Panc1 (cell line): ENCODE measurements around the gene VWA5B1. TPM values are rescaled to one million over a fixed set of nuclear protein-coding genes. Genes with fewer than 3 reads are reported as not detected.

Source experiments
- ATAC-seq: fragments of 200-7000 bp; cut with Tn5 transposase; 2 replicates; pipeline ENCODE4 v1.9.1; 2020; ENCODE audit warnings: mild to moderate bottlenecking, moderate library complexity
- BruUV-seq: library from RNA; stranded (reverse); fragments of 400-500 nt; replicated peaks from 2 replicates; lab custom pipeline; 2021; lab: Mats Ljungman, UMichigan
- CTCF ChIA-PET: fragments of 300-600 bp; sonication (Branson Sonifier 250); formaldehyde crosslinking; loops from one replicate; lab custom pipeline; 2022; ENCODE audit warnings: antibody characterized with exemption; lab: Charles Lee
- POLR2A ChIA-PET: fragments of 300-600 bp; sonication (Branson Sonifier 250); formaldehyde crosslinking; loops from one replicate; lab custom pipeline; 2022; ENCODE audit warnings: antibody characterized with exemption; lab: Charles Lee
- DNase-seq: peaks from one replicate; pipeline ENCODE4 v3.0.0-alpha.2; 2010; ENCODE audit warnings: low read depth, low spot score
- H3K27ac ChIP-seq: 2 replicates; pipeline ENCODE4 v1.5.1; 2011; ENCODE audit warnings: mild to moderate bottlenecking, low read length, inconsistent platforms
- H3K27me3 ChIP-seq: fragments of 200-500 bp; sonication (Bioruptor generic); 2 replicates; pipeline ENCODE4 v1.6.0; 2014; ENCODE audit warnings: low read length, inconsistent platforms; ENCODE audit not compliant: control insufficient read depth, insufficient read depth
- H3K36me3 ChIP-seq: fragments of 200-500 bp; sonication (Bioruptor generic); 2 replicates; pipeline ENCODE4 v1.5.1; 2014; ENCODE audit warnings: inconsistent platforms, mild to moderate bottlenecking, low read length, moderate library complexity; ENCODE audit not compliant: control insufficient read depth, insufficient read depth
- H3K4me1 ChIP-seq: 2 replicates; pipeline ENCODE4 v1.5.1; 2011; ENCODE audit warnings: inconsistent platforms, mild to moderate bottlenecking, low read length, moderate library complexity; ENCODE audit not compliant: control insufficient read depth, insufficient read depth
- H3K4me3 ChIP-seq, 2 experiments: 2 replicates each; pipeline ENCODE4 v1.5.1; 2011 to 2012; ENCODE audit warnings: low read depth in 2 of 2, low read length in 2 of 2, mild to moderate bottlenecking in 2 of 2, inconsistent platforms in 1 of 2, moderate library complexity in 1 of 2
- H3K9me3 ChIP-seq: fragments of 200-500 bp; sonication (Bioruptor generic); 2 replicates; pipeline ENCODE4 v1.5.1; 2014; ENCODE audit warnings: low read depth, mild to moderate bottlenecking, inconsistent platforms, low read length, moderate library complexity; ENCODE audit not compliant: control insufficient read depth, insufficient read depth
- CTCF ChIP-seq: fragments of 450-650 bp; IDR thresholded peaks from 2 replicates; pipeline ENCODE4 v1.5.1; 2017; ENCODE audit warnings: mild to moderate bottlenecking
- POLR2AphosphoS5 ChIP-seq: IDR thresholded peaks from 2 replicates; pipeline ENCODE4 v1.6.1; 2012; ENCODE audit warnings: mild to moderate bottlenecking, low read depth, low read length, moderate library complexity
- REST ChIP-seq, 2 experiments: IDR thresholded peaks; 2 replicates each; pipeline ENCODE4 v1.6.1; 2011 to 2012; ENCODE audit warnings: low read depth in 2 of 2, control low read depth in 1 of 2, low read length in 1 of 2, mild to moderate bottlenecking in 1 of 2, moderate library complexity in 1 of 2; ENCODE audit not compliant: insufficient read depth in 1 of 2
- SIN3A ChIP-seq: IDR thresholded peaks from 2 replicates; pipeline ENCODE4 v1.6.1; 2012; ENCODE audit warnings: low read depth, mild to moderate bottlenecking, low read length, moderate library complexity, borderline replicate concordance; ENCODE audit not compliant: insufficient read depth
- TCF7L2 ChIP-seq: IDR thresholded peaks from 2 replicates; pipeline ENCODE4 v1.6.1; 2011; ENCODE audit warnings: mild to moderate bottlenecking, low read depth, low read length, inconsistent platforms
- in situ Hi-C: cut with HindIII; loops from 2 replicates; pipeline ENCODE4 v1.10.0; 2016; ENCODE audit warnings: low sequenced_read_pairs, low pct_unique_long_range_greater_than_20kb
- intact Hi-C: fragments of 100-400 bp; cut with micrococcal nuclease; formaldehyde crosslinking; loops from one replicate; pipeline ENCODE4 v1.10.0; 2022; ENCODE audit not compliant: unreplicated experiment
- total RNA-seq: library from RNA; stranded (reverse); gene quantifications from one replicate; pipeline ENCODE4 v1.2.1, GENCODE V29; 2021; ENCODE audit not compliant: unreplicated experiment

The VWA5B1 gene
- total RNA-seq, 1 experiment from 2014 or later = not detected

DNA sequence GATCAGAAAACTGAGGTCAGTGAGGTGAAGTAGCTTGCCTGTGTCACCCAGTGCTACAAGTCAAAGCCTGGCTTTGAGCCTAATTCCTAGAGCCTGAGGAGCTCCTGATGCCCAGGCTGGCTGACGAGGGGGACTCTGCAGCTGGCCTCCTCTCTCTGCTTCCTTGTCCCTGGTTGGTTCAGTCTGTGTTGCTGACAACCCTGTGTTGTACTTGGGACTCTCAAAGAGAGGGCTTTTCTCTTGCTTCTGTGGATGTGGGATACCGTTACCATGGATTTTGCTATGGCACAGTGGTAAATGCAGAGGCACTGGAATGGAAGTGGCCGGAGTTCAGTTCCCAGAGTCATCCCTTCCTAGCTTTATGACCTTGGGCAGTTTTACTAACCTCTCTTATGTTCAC lies 8.0 kb downstream of the VWA5B1 start:
- in situ Hi-C loops = no loop called here
- BruUV-seq = no TSS peak
- Histone ChIP-seq H3K9me3 (no peaks in the 10 kb centered on the region), H3K27me3 (peaks cover 10% of the 10 kb centered on the region), H3K27ac (no peak overlapping the region), H3K36me3 (no peaks in the 10 kb centered on the region), H3K4me3 (no peak overlapping the region), H3K4me1 (no peaks in the 10 kb centered on the region)
- intact Hi-C loops = no loop called here
- ChIA-PET POLR2A (no interaction called here), CTCF (no interaction called here)
- DNase-seq (no peak), ATAC-seq (no peak)
- no peak for TF ChIP-seq SIN3A
- no peak for TF ChIP-seq POLR2AphosphoS5
- no peak for TF ChIP-seq REST (IDR thresholded peaks at IDR 0.05; ENCODE audit: insufficient read depth in 1 of 2, low read depth in 2 of 2, low read length in 1 of 2)
- TF ChIP-seq TCF7L2 = no peak
- TF ChIP-seq CTCF = no peak

GRCh38 chr1:20301463-20302107 lies 10.9 kb downstream of the VWA5B1 start:
- no peak overlapping the region for H3K27ac ChIP-seq
- DNase-seq (no peak), ATAC-seq (no peak; the same call in 1 of the 2 replicates)
- H3K36me3 ChIP-seq = no peaks in the 10 kb centered on the region
- H3K4me3 ChIP-seq = no peak overlapping the region
- POLR2A ChIA-PET = no interaction called here
- CTCF ChIA-PET = no interaction called here
- peaks cover 10% of the 10 kb centered on the region for H3K27me3 ChIP-seq
- intact Hi-C loops = no loop called here
- no peaks in the 10 kb centered on the region for H3K9me3 ChIP-seq
- BruUV-seq = no TSS peak
- no peaks in the 10 kb centered on the region for H3K4me1 ChIP-seq
- in situ Hi-C loops = no loop called here
- TF ChIP-seq SIN3A (no peak), CTCF (no peak), REST (IDR thresholded peaks at IDR 0.05; ENCODE audit: insufficient read depth in 1 of 2, low read depth in 2 of 2, low read length in 1 of 2) (no peak), TCF7L2 (no peak)
